ENCODE results near the gene HCN4. TPM values are rescaled to one million over a fixed set of nuclear protein-coding genes. Genes with fewer than 3 reads are reported as not detected.
A peak's percentile ranks its signal among the peaks of the same experiment; 100 is the strongest.
"Not testable (repeated sequence)": the region's sequence is repeated elsewhere in the genome, so short reads cannot be mapped to it uniquely, and the experiment has no call there.

HCN4 gene
- 2.8 TPM for polyA plus RNA-seq (2013, experiment 1 of 2)
- polyA plus RNA-seq (2013, experiment 2 of 2) = 2.9 TPM

- H3K23ac ChIP-seq (ENCODE audit: low read length) = no peak within 1 kb of the TSS
- H3K4ac ChIP-seq (ENCODE audit: low read depth, low read length) = peak within 1 kb of the TSS; percentile 24
- peak within 1 kb of the TSS; percentile 76 for H3K4me2 ChIP-seq (ENCODE audit: low read length)
- no peak within 1 kb of the TSS for H2BK120ac ChIP-seq (ENCODE audit: low read depth, low read length)
- H3K27me3 ChIP-seq (ENCODE audit: insufficient read depth, low read length, poor library complexity) = no peaks in the 10 kb centered on the region
- no peak within 1 kb of the TSS for H3K27ac ChIP-seq (ENCODE audit: low read depth, low read length)
- H2BK5ac ChIP-seq (ENCODE audit: low read length) = no peak within 1 kb of the TSS
- H3K18ac ChIP-seq (ENCODE audit: low read length) = peak within 1 kb of the TSS; percentile 53
- no peaks in the 10 kb centered on the region for H3K79me2 ChIP-seq (ENCODE audit: control insufficient read depth, insufficient read depth, low read length)
- no peak within 1 kb of the TSS for H2BK15ac ChIP-seq (replicated peaks; ENCODE audit: low read depth)
- H3K56ac ChIP-seq (ENCODE audit: low read length) = peak within 1 kb of the TSS; percentile 90
- H3K9ac ChIP-seq (ENCODE audit: low read length) = peak within 1 kb of the TSS; percentile 70
- peak; percentile 81 for DNase-seq
- H2AK5ac ChIP-seq (ENCODE audit: low read length) = no peak within 1 kb of the TSS
- H4K5ac ChIP-seq (ENCODE audit: low read length) = no peak within 1 kb of the TSS
- peak within 1 kb of the TSS; percentile 47 for H3K4me3 ChIP-seq (ENCODE audit: low read length)
- WGBS (ENCODE audit: extremely low coverage, insufficient coverage, low lambda C conversion rate) = no CpG with 5 or more reads among the region's 109 CpGs
- H3K4me1 ChIP-seq (ENCODE audit: control insufficient read depth, low read depth, low read length) = peaks cover 3% of the 10 kb centered on the region
- no peak within 1 kb of the TSS for H4K8ac ChIP-seq (ENCODE audit: low read depth, low read length)
- peaks cover 3% of the 10 kb centered on the region for H3K79me1 ChIP-seq (ENCODE audit: low read length)
- H3K36me3 ChIP-seq (ENCODE audit: control insufficient read depth, insufficient read depth, low read length) = no peaks in the 10 kb centered on the region
Observed at GRCh38 chr15:73368301-73369136, at the start of gene HCN4. Gene HCN4 (minus strand): TSS chr15:73368958. CDS start chr15:73368270, 688 bp downstream.

GRCh38 chr15:73414876-73415275, 46.1 kb upstream of the HCN4 start:
- no peak for DNase-seq
- Histone ChIP-seq H3K4me1 (ENCODE audit: control insufficient read depth, low read depth, low read length) (no peaks in the 10 kb centered on the region), H3K4me3 (ENCODE audit: low read length) (no peak overlapping the region), H2BK5ac (ENCODE audit: low read length) (no peak overlapping the region), H2AK5ac (ENCODE audit: low read length) (no peak overlapping the region), H2BK120ac (ENCODE audit: low read depth, low read length) (no peak overlapping the region), H3K36me3 (ENCODE audit: control insufficient read depth, insufficient read depth, low read length) (no peaks in the 10 kb centered on the region), H3K18ac (ENCODE audit: low read length) (no peak overlapping the region), H3K27ac (ENCODE audit: low read depth, low read length) (no peak overlapping the region), H3K56ac (ENCODE audit: low read length) (no peak overlapping the region), H3K79me1 (ENCODE audit: low read length) (no peaks in the 10 kb centered on the region), H3K23ac (ENCODE audit: low read length) (no peak overlapping the region), H3K27me3 (ENCODE audit: insufficient read depth, low read length, poor library complexity) (no peaks in the 10 kb centered on the region), H3K4me2 (ENCODE audit: low read length) (no peak overlapping the region), H2BK15ac (replicated peaks; ENCODE audit: low read depth) (no peak overlapping the region), H4K5ac (ENCODE audit: low read length) (no peak overlapping the region), H4K8ac (ENCODE audit: low read depth, low read length) (no peak overlapping the region), H3K79me2 (ENCODE audit: control insufficient read depth, insufficient read depth, low read length) (no peaks in the 10 kb centered on the region), H3K4ac (ENCODE audit: low read depth, low read length) (no peak overlapping the region), H3K9ac (ENCODE audit: low read length) (no peak overlapping the region)
- no CpG with 5 or more reads among the region's 3 CpGs for WGBS (ENCODE audit: extremely low coverage, insufficient coverage, low lambda C conversion rate)

GRCh38 chr15:73403171-73403570, 34.4 kb upstream of the HCN4 start:
- no peak overlapping the region for H2BK120ac ChIP-seq (ENCODE audit: low read depth, low read length)
- H3K36me3 ChIP-seq (ENCODE audit: control insufficient read depth, insufficient read depth, low read length) = no peaks in the 10 kb centered on the region
- no peaks in the 10 kb centered on the region for H3K4me1 ChIP-seq (ENCODE audit: control insufficient read depth, low read depth, low read length)
- no peak overlapping the region for H3K4me3 ChIP-seq (ENCODE audit: low read length)
- no peak for DNase-seq
- no peak overlapping the region for H4K5ac ChIP-seq (ENCODE audit: low read length)
- no peaks in the 10 kb centered on the region for H3K27me3 ChIP-seq (ENCODE audit: insufficient read depth, low read length, poor library complexity)
- H3K27ac ChIP-seq (ENCODE audit: low read depth, low read length) = no peak overlapping the region
- no peak overlapping the region for H3K18ac ChIP-seq (ENCODE audit: low read length)
- H2BK5ac ChIP-seq (ENCODE audit: low read length) = no peak overlapping the region
- H3K79me1 ChIP-seq (ENCODE audit: low read length) = no peaks in the 10 kb centered on the region
- no peak overlapping the region for H3K23ac ChIP-seq (ENCODE audit: low read length)
- no peak overlapping the region for H2BK15ac ChIP-seq (replicated peaks; ENCODE audit: low read depth)
- H3K9ac ChIP-seq (ENCODE audit: low read length) = no peak overlapping the region
- H3K56ac ChIP-seq (ENCODE audit: low read length) = no peak overlapping the region
- no peaks in the 10 kb centered on the region for H3K79me2 ChIP-seq (ENCODE audit: control insufficient read depth, insufficient read depth, low read length)
- no peak overlapping the region for H3K4me2 ChIP-seq (ENCODE audit: low read length)
- no peak overlapping the region for H4K8ac ChIP-seq (ENCODE audit: low read depth, low read length)
- H3K4ac ChIP-seq (ENCODE audit: low read depth, low read length) = no peak overlapping the region
- no peak overlapping the region for H2AK5ac ChIP-seq (ENCODE audit: low read length)

GRCh38 chr15:73400222-73400621, 31.5 kb upstream of the HCN4 start:
- H4K8ac ChIP-seq (ENCODE audit: low read depth, low read length); H3K9ac ChIP-seq (ENCODE audit: low read length); H2AK5ac ChIP-seq (ENCODE audit: low read length); H3K23ac ChIP-seq (ENCODE audit: low read length); H3K27ac ChIP-seq (ENCODE audit: low read depth, low read length); H3K79me1 ChIP-seq (ENCODE audit: low read length); H3K4me2 ChIP-seq (ENCODE audit: low read length); DNase-seq; H3K27me3 ChIP-seq (ENCODE audit: insufficient read depth, low read length, poor library complexity); H4K5ac ChIP-seq (ENCODE audit: low read length); H3K4me3 ChIP-seq (ENCODE audit: low read length); H3K4me1 ChIP-seq (ENCODE audit: control insufficient read depth, low read depth, low read length); H3K79me2 ChIP-seq (ENCODE audit: control insufficient read depth, insufficient read depth, low read length); H2BK5ac ChIP-seq (ENCODE audit: low read length); H3K18ac ChIP-seq (ENCODE audit: low read length); H2BK120ac ChIP-seq (ENCODE audit: low read depth, low read length); H3K4ac ChIP-seq (ENCODE audit: low read depth, low read length); H3K56ac ChIP-seq (ENCODE audit: low read length); H2BK15ac ChIP-seq (replicated peaks; ENCODE audit: low read depth); H3K36me3 ChIP-seq (ENCODE audit: control insufficient read depth, insufficient read depth, low read length): not testable (repeated sequence)
- WGBS (ENCODE audit: extremely low coverage, insufficient coverage, low lambda C conversion rate) = no CpG with 5 or more reads among the region's 6 CpGs

- Histone ChIP-seq H3K79me1 (ENCODE audit: low read length) (no peaks in the 10 kb centered on the region), H3K4me3 (ENCODE audit: low read length) (no peak overlapping the region), H3K23ac (ENCODE audit: low read length) (no peak overlapping the region), H3K9ac (ENCODE audit: low read length) (no peak overlapping the region), H2BK15ac (replicated peaks; ENCODE audit: low read depth) (no peak overlapping the region), H4K8ac (ENCODE audit: low read depth, low read length) (no peak overlapping the region), H3K36me3 (ENCODE audit: control insufficient read depth, insufficient read depth, low read length) (no peaks in the 10 kb centered on the region), H2BK5ac (ENCODE audit: low read length) (no peak overlapping the region), H2AK5ac (ENCODE audit: low read length) (no peak overlapping the region), H3K4me2 (ENCODE audit: low read length) (no peak overlapping the region), H3K27me3 (ENCODE audit: insufficient read depth, low read length, poor library complexity) (no peaks in the 10 kb centered on the region), H3K56ac (ENCODE audit: low read length) (no peak overlapping the region), H4K5ac (ENCODE audit: low read length) (no peak overlapping the region), H3K79me2 (ENCODE audit: control insufficient read depth, insufficient read depth, low read length) (no peaks in the 10 kb centered on the region), H3K18ac (ENCODE audit: low read length) (no peak overlapping the region), H3K27ac (ENCODE audit: low read depth, low read length) (no peak overlapping the region), H3K4ac (ENCODE audit: low read depth, low read length) (no peak overlapping the region), H2BK120ac (ENCODE audit: low read depth, low read length) (no peak overlapping the region), H3K4me1 (ENCODE audit: control insufficient read depth, low read depth, low read length) (no peaks in the 10 kb centered on the region)
- WGBS (ENCODE audit: extremely low coverage, insufficient coverage, low lambda C conversion rate) = no CpG with 5 or more reads among the region's 4 CpGs
- no peak for DNase-seq
Observed at GRCh38 chr15:73398861-73399260, 30.1 kb upstream of the HCN4 start.

GRCh38 chr15:73397461-73397860, 28.7 kb upstream of the HCN4 start:
- H3K23ac ChIP-seq (ENCODE audit: low read length) = no peak overlapping the region
- H4K5ac ChIP-seq (ENCODE audit: low read length) = no peak overlapping the region
- H2BK15ac ChIP-seq (replicated peaks; ENCODE audit: low read depth) = no peak overlapping the region
- no peaks in the 10 kb centered on the region for H3K79me1 ChIP-seq (ENCODE audit: low read length)
- H3K36me3 ChIP-seq (ENCODE audit: control insufficient read depth, insufficient read depth, low read length) = no peaks in the 10 kb centered on the region
- H3K27me3 ChIP-seq (ENCODE audit: insufficient read depth, low read length, poor library complexity) = no peaks in the 10 kb centered on the region
- H2BK5ac ChIP-seq (ENCODE audit: low read length) = no peak overlapping the region
- no peak overlapping the region for H3K56ac ChIP-seq (ENCODE audit: low read length)
- no peak overlapping the region for H3K9ac ChIP-seq (ENCODE audit: low read length)
- no peak overlapping the region for H4K8ac ChIP-seq (ENCODE audit: low read depth, low read length)
- no CpG with 5 or more reads among the region's 5 CpGs for WGBS (ENCODE audit: extremely low coverage, insufficient coverage, low lambda C conversion rate)
- DNase-seq = no peak
- no peak overlapping the region for H3K4me2 ChIP-seq (ENCODE audit: low read length)
- no peak overlapping the region for H2AK5ac ChIP-seq (ENCODE audit: low read length)
- no peak overlapping the region for H2BK120ac ChIP-seq (ENCODE audit: low read depth, low read length)
- H3K79me2 ChIP-seq (ENCODE audit: control insufficient read depth, insufficient read depth, low read length) = no peaks in the 10 kb centered on the region
- H3K18ac ChIP-seq (ENCODE audit: low read length) = no peak overlapping the region
- peaks cover 5% of the 10 kb centered on the region for H3K4me1 ChIP-seq (ENCODE audit: control insufficient read depth, low read depth, low read length)
- H3K4me3 ChIP-seq (ENCODE audit: low read length) = no peak overlapping the region
- no peak overlapping the region for H3K4ac ChIP-seq (ENCODE audit: low read depth, low read length)
- no peak overlapping the region for H3K27ac ChIP-seq (ENCODE audit: low read depth, low read length)

Data from mesendoderm (in vitro differentiated cells).